Gastroesophageal sphincter (tissue), 3 donors: ENCODE results near the gene MYH10.

Source experiments
- EP300 ChIP-seq: sonication (generic); formaldehyde crosslinking; IDR thresholded peaks from one replicate; pipeline ENCODE4 v1.6.1; 2017; ENCODE audit warnings: antibody characterized with exemption, mild to moderate bottlenecking
- POLR2A ChIP-seq, 2 donors: fragments of 450-650 bp; IDR thresholded peaks; one replicate each; pipeline ENCODE4 v1.6.1; 2017; ENCODE audit warnings: antibody characterized with exemption in 2 of 2, mild to moderate bottlenecking in 2 of 2, moderate library complexity in 1 of 2
- POLR2AphosphoS5 ChIP-seq: sonication (generic); formaldehyde crosslinking; IDR thresholded peaks from one replicate; pipeline ENCODE4 v1.6.1; 2017; ENCODE audit warnings: antibody characterized with exemption
- TF ChIP-seq, protein P1 (sequence below), 4 experiments: fragments of 200-600 bp in 2 of 4; fragments of 450-650 bp in 2 of 4; sonication (generic) in 1 of 4; IDR thresholded peaks; one replicate each; pipeline ENCODE4 v1.5.1; 2017 to 2019; ENCODE audit warnings: antibody characterized with exemption in 4 of 4, mild to moderate bottlenecking in 2 of 4, moderate library complexity in 2 of 4

DNA sequence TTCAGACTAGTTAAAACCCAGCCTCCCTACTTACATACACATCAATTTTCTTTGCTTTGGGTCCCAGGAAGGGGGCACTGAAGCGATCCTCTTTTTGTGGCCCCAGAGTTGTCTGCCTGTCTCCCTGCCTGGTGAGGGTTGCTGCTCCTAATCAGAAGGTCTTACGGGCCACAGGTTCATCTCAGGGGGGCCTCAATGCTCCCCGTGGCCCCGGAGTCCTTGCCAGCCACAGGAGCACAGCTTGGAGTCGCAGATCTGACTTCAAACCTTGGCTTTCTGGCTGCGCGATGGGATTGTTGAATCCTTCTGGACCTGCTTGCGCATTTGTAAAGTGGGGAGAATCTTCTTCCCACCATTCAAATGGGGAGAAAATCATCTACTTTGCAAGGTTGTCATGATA, 44.8 kb upstream of the MYH10 start:
- TF ChIP-seq, protein P1, sequence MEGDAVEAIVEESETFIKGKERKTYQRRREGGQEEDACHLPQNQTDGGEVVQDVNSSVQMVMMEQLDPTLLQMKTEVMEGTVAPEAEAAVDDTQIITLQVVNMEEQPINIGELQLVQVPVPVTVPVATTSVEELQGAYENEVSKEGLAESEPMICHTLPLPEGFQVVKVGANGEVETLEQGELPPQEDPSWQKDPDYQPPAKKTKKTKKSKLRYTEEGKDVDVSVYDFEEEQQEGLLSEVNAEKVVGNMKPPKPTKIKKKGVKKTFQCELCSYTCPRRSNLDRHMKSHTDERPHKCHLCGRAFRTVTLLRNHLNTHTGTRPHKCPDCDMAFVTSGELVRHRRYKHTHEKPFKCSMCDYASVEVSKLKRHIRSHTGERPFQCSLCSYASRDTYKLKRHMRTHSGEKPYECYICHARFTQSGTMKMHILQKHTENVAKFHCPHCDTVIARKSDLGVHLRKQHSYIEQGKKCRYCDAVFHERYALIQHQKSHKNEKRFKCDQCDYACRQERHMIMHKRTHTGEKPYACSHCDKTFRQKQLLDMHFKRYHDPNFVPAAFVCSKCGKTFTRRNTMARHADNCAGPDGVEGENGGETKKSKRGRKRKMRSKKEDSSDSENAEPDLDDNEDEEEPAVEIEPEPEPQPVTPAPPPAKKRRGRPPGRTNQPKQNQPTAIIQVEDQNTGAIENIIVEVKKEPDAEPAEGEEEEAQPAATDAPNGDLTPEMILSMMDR (IDR thresholded peaks at IDR 0.05): no peak
- TF ChIP-seq POLR2AphosphoS5 (no peak), POLR2A (IDR thresholded peaks at IDR 0.05) (no peak), EP300 (no peak)
